H54 (cell line): ENCODE measurements around the gene HIP1R.
A peak's percentile ranks its signal among the peaks of the same experiment; 100 is the strongest.

Source experiments
- DNase-seq: peaks from one replicate; pipeline ENCODE4 v3.0.0; 2011; ENCODE audit warnings: low spot score, mixed read lengths; ENCODE audit not compliant: insufficient read length
- FAIRE-seq: peaks from 3 replicates; lab custom pipeline; 2011; peaks lifted over from hg19 to GRCh38; lab: Jason Lieb, UNC
- POLR2A ChIP-seq: IDR thresholded peaks from 2 replicates; pipeline ENCODE4 v1.6.1; 2011; ENCODE audit warnings: low read depth, mild to moderate bottlenecking, low read length

Gene HIP1R

GRCh38 chr12:122848471-122849351, 13.5 kb downstream of the HIP1R start:
- DNase-seq (no peak), FAIRE-seq (no peak)
- TF ChIP-seq POLR2A: no peak

- no peak for TF ChIP-seq POLR2A
- FAIRE-seq: no peak
- no peak for DNase-seq
These were observed 14.2 kb downstream of the HIP1R start for GRCh38 chr12:122849352-122850047.

- DNase-seq (no peak), FAIRE-seq (no peak)
- TF ChIP-seq POLR2A: no peak
These were observed 14.8 kb downstream of the HIP1R start for GRCh38 chr12:122850048-122850445.

GRCh38 chr12:122850695-122851350, 15.6 kb downstream of the HIP1R start:
- no peak for TF ChIP-seq POLR2A
- FAIRE-seq (no peak), DNase-seq (no peak)

GRCh38 chr12:122851820-122852219, 16.6 kb downstream of the HIP1R start:
- TF ChIP-seq POLR2A: no peak
- FAIRE-seq (peak; percentile 93), DNase-seq (peak; percentile 99)

GRCh38 chr12:122852336-122853275, 17.3 kb downstream of the HIP1R start:
- FAIRE-seq: no peak
- no peak for DNase-seq
- TF ChIP-seq POLR2A: no peak

GRCh38 chr12:122853582-122854245, 18.5 kb downstream of the HIP1R start:
- FAIRE-seq (no peak), DNase-seq (no peak)
- TF ChIP-seq POLR2A: no peak

GRCh38 chr12:122854554-122854953, 19.3 kb downstream of the HIP1R start:
- TF ChIP-seq POLR2A: no peak
- FAIRE-seq (no peak), DNase-seq (no peak)

- FAIRE-seq (no peak), DNase-seq (no peak)
- TF ChIP-seq POLR2A: no peak
These were observed 20.0 kb downstream of the HIP1R start for GRCh38 chr12:122855071-122855829.

- FAIRE-seq (no peak), DNase-seq (no peak)
- TF ChIP-seq POLR2A: no peak
These were observed 20.9 kb downstream of the HIP1R start for GRCh38 chr12:122855928-122856831.

GRCh38 chr12:122856999-122857671, 21.9 kb downstream of the HIP1R start:
- no peak for FAIRE-seq
- no peak for DNase-seq
- TF ChIP-seq POLR2A: no peak
